IPS-18a (cell line): Measurements from ENCODE around the gene GPR84.

Experiments used
- H3K27ac ChIP-seq: one replicate; pipeline ENCODE4 v1.5.1; 2013; ENCODE audit warnings: low read length
- H3K27me3 ChIP-seq: one replicate; pipeline ENCODE4 v1.6.1; 2013; ENCODE audit warnings: mild to moderate bottlenecking, low read length; ENCODE audit not compliant: control insufficient read depth, insufficient read depth
- H3K36me3 ChIP-seq: one replicate; pipeline ENCODE4 v1.6.1; 2013; ENCODE audit warnings: low read depth, low read length; ENCODE audit not compliant: control insufficient read depth
- H3K4me1 ChIP-seq: one replicate; pipeline ENCODE4 v1.6.1; 2013; ENCODE audit warnings: low read depth, low read length; ENCODE audit not compliant: control insufficient read depth
- H3K4me3 ChIP-seq: one replicate; pipeline ENCODE4 v1.5.1; 2013; ENCODE audit warnings: low read length
- H3K9ac ChIP-seq: one replicate; pipeline ENCODE4 v1.6.1; 2013; ENCODE audit warnings: mild to moderate bottlenecking, low read length, moderate library complexity
- H3K9me3 ChIP-seq: one replicate; pipeline ENCODE4 v1.6.1; 2013; ENCODE audit warnings: low read depth, low read length; ENCODE audit not compliant: control insufficient read depth

The GPR84 gene

DNA sequence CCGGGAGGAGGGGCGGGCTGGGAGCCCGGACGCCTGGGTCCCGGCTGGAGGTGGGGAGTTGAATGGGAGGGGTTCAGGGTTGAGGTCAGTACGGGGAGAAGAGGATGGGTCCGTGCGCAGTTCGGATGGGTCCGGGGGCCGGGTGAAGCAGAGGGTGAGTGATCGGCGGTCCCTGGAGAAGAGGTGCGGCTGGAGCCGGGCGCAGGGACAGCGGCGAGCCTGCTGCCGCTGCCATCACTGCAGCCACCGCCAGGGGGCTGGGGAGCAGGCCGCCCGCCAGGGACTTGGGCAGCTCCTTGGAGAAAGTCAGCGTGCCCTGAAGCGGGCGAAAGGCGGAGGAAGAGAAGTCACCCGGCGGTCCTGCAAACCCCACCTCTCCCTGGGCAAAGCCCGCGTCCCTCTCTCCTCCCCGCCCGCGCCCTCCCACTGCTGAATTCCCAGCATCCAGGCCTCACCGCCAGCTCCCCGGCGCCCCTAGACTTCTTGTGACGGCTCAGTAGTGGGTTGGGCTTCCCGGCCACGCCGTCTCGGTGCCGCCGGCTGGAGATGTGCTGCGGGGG, 6.0 kb upstream of the GPR84 start:
- no peaks in the 10 kb centered on the region for H3K4me1 ChIP-seq
- peaks cover 32% of the 10 kb centered on the region for H3K27me3 ChIP-seq
- H3K27ac ChIP-seq, result no peak overlapping the region
- peak overlapping the region; percentile 40 for H3K4me3 ChIP-seq
- no peaks in the 10 kb centered on the region for H3K9me3 ChIP-seq
- no peak overlapping the region for H3K9ac ChIP-seq
- H3K36me3 ChIP-seq, result peaks cover 3% of the 10 kb centered on the region

DNA sequence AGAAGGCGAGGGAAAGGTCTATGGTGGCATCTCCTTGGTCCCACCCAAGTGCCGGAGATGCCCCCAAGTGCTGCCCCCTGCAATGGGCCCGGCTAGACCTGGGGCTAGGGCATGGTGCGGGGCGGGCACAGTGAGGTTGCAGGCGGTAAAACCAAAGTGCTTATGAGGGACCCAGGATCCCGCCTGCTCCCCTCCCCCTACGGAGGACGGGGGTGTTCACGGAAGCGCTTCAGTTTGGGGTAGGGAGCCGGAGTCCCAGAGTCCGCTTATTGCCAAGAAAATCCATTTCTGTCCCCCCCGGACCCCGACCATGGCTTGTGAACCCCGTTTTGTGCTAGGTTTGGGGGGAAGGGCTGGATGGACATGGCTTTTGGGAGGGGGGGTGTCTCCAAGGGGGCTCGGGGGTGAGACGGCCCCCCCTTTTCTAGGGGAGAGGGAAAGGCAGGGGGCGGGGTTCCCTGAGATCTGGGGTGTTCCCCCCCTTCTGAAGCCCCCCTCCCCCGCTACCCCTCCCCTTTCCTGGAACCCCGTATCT, 5.4 kb upstream of the GPR84 start:
- H3K4me1 ChIP-seq, result no peaks in the 10 kb centered on the region
- peaks cover 3% of the 10 kb centered on the region for H3K36me3 ChIP-seq
- H3K4me3 ChIP-seq, result peak overlapping the region; percentile 40
- H3K27me3 ChIP-seq, result peaks cover 32% of the 10 kb centered on the region
- no peak overlapping the region for H3K27ac ChIP-seq
- no peak overlapping the region for H3K9ac ChIP-seq
- no peaks in the 10 kb centered on the region for H3K9me3 ChIP-seq

DNA sequence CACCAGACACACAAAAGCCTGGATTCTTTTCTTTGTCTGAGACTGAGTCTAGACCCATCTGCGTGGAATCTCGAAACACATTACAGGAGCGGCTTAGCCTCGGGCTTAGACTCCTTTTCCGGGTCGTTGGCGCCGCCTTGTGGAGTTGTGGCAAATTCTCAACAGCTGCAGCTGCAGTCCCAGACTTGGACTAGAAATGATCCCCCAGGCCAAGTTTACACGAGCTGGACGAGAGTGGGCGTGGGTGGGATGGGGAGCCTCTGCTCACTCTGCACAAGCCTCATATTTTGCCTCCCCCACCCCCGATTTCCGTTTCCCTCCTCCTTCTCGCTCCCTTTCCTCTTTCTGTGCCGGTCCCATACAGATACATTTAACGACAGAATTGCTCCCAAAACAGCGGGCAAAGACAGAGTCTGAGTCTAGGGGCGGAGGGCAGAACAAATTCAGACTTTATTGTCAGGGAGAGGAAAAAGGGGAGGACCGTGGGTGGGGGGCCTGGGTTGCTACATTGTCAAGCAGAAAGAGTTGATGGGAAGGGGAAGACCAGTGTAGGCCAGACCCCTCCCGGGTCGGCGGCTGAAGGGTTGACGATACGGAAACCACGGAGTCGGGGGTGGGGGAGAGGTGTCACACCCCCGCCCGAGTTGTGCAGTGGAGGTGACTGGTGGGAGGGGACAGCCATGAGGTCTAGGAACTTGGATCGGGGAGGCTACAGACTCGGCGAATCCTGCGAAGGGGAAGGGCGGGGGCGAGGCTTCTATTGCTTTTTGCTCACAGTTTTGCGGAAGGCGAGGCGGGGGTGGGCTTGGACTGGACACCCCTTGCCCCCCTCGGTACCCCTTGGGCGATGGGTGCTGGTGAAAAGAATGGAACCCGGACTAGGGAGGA, 4.7 kb upstream of the GPR84 start:
- Histone ChIP-seq H3K9ac (no peak overlapping the region), H3K27ac (no peak overlapping the region), H3K4me1 (no peaks in the 10 kb centered on the region), H3K36me3 (peaks cover 3% of the 10 kb centered on the region), H3K9me3 (no peaks in the 10 kb centered on the region), H3K4me3 (peak overlapping the region; percentile 40), H3K27me3 (peaks cover 32% of the 10 kb centered on the region)

DNA sequence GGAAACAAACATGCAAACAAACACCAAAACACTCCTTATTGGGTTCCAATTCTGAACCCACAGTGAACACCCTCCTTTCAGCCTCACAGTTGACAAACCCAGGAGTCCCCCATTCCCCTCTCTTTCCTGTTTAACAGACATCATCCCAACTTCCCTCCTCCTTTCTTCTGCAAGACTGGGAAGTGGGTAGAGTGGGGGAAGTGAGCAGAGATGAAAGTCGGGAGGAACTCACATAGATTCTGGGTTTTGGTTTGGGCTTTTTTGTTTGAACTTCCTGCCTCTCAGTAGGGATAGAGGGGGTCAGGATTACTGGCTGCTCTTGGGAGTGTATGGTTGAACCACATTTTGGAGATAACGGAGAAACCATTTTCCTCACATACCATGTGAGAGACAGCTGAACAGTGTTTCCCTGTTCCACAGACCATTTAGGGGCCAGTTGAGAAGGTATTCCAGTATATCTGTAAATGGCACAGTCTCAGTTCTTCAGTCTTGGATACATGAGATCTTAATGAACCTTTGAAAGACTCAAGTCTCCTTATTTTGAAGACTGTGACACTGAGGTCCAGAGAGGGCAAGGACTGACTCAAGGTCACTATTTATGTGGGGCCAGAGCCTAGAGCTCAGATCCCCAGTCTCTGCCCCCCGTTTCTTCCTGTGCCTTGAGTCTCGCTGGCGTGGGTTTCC, 3.9 kb upstream of the GPR84 start:
- Histone ChIP-seq H3K27ac (no peak overlapping the region), H3K4me1 (no peaks in the 10 kb centered on the region), H3K9ac (no peak overlapping the region), H3K27me3 (peaks cover 32% of the 10 kb centered on the region), H3K36me3 (peaks cover 3% of the 10 kb centered on the region), H3K4me3 (no peak overlapping the region), H3K9me3 (no peaks in the 10 kb centered on the region)

DNA sequence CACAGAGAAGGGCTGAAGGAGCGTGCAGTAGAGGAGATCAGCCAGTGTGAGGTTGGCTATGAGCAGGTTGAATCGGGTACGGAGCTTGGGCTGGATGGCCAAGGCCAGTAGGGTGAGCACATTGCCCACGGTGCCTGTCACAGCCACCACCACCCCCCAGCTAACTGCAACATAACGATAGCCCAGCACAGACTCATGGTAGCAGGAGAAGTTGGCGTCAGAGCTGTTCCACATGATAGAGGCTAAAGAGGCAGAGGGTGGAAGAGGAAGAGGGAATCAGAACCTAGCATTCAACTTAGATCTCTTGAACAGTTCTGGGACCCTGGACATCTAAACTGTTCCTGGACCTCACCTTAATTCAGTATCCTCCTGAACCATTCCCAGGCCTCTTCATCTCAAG, 668 bp downstream of the GPR84 start:
- H3K36me3 ChIP-seq, result no peaks in the 10 kb centered on the region
- no peak overlapping the region for H3K27ac ChIP-seq
- H3K9ac ChIP-seq, result no peak overlapping the region
- H3K4me3 ChIP-seq, result no peak overlapping the region
- no peaks in the 10 kb centered on the region for H3K9me3 ChIP-seq
- H3K4me1 ChIP-seq, result peaks cover 11% of the 10 kb centered on the region
- peaks cover 17% of the 10 kb centered on the region for H3K27me3 ChIP-seq

DNA sequence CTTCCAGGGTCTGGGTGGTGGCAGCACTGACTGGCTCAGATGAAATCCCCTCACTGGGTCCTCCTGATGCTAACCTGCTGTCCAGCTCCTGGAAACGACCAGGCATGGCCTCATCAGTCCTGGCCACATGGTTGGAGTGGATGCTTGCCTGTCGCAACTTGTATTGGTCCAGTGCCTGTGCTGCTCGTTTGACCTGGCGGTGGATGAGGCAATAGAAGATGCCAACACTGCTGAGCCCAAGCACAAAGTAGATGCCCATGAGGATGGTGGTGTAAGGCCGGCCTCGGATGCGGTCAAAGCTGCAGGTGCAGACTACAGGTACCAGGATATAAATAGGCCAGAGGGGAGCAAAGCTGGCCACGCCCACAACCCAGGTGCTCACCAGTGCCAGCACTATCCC, 1.2 kb downstream of the GPR84 start:
- H3K4me1 ChIP-seq, result peaks cover 17% of the 10 kb centered on the region
- no peaks in the 10 kb centered on the region for H3K36me3 ChIP-seq
- peaks cover 12% of the 10 kb centered on the region for H3K27me3 ChIP-seq
- H3K27ac ChIP-seq, result no peak overlapping the region
- H3K9me3 ChIP-seq, result no peaks in the 10 kb centered on the region
- no peak overlapping the region for H3K9ac ChIP-seq
- H3K4me3 ChIP-seq, result no peak overlapping the region

DNA sequence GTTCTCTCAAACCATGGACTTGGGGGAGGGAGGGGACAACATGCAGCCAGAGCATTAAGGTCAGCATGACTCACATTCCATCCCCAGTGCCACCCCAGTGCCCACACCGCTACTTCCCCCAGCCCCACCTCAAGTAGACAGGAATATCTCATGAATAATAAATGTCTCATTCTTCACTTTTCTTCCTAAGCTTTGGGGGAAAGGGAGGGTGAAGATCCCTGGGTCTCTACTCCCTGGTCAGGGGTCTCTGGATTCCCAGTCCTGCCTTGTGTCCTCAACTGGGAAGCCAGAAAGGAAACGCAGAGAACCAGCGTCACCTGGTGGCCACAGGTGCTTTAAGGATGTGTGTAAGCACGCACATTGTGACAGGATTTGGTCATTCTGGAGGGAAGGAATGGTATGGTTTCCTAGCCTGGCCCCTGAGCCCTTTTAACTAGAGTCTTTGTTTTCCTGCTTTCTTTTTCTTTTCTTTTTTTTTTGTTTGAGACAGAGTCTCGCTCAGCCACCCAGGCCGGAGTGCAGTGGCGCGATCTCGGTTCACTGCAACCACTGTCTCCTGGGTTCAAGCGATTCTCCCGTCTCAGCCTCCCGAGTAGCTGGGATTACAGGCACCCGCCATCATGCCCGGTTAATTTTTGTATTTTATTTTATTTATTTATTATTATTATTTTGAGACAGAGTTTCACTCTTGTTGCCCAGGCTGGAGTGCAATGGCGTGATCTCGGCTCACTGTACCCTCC, 3.4 kb downstream of the GPR84 start:
- no peaks in the 10 kb centered on the region for H3K27me3 ChIP-seq
- no peak overlapping the region for H3K4me3 ChIP-seq
- no peak overlapping the region for H3K9ac ChIP-seq
- no peaks in the 10 kb centered on the region for H3K36me3 ChIP-seq
- H3K4me1 ChIP-seq, result peaks cover 39% of the 10 kb centered on the region
- no peak overlapping the region for H3K27ac ChIP-seq
- no peaks in the 10 kb centered on the region for H3K9me3 ChIP-seq

DNA sequence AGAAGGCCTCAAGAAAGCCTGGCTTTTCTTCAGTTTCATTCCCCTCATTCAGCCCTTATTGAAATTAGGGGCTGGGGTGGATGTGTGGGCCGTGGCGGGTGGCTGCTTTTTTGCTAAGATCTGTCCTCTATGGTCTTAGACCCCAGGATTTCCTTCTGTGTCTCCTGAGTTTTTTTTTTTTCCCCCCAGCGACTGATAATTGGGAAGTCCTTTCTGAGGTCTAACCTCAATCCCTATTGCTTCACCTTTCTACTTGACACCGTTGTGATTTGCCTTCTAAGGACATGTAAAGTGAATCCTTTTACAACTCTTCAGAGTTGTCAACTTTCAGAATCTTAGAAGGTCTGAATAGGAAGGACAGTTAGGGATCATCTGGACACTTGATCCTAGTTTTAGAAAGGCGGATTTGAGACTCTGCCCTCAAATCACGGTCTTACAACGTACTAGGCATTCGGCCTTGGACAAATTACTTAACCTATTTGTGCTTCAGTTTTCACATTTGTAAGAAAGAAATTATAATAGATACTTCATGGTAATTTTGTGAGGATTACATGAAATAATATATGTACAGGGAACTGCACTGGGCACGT, 4.4 kb downstream of the GPR84 start:
- Histone ChIP-seq H3K27ac (peak overlapping the region; percentile 58), H3K27me3 (no peaks in the 10 kb centered on the region), H3K4me3 (peak overlapping the region; percentile 83), H3K36me3 (no peaks in the 10 kb centered on the region), H3K9me3 (no peaks in the 10 kb centered on the region), H3K9ac (peak overlapping the region; percentile 58), H3K4me1 (peaks cover 49% of the 10 kb centered on the region)

- Histone ChIP-seq H3K4me3 (peak overlapping the region; percentile 83), H3K27ac (peak overlapping the region; percentile 58), H3K27me3 (no peaks in the 10 kb centered on the region), H3K36me3 (no peaks in the 10 kb centered on the region), H3K9ac (peak overlapping the region; percentile 63), H3K9me3 (no peaks in the 10 kb centered on the region), H3K4me1 (peaks cover 52% of the 10 kb centered on the region)
Observed at GRCh38 chr12:54358945-54359761, 5.1 kb downstream of the GPR84 start.

DNA sequence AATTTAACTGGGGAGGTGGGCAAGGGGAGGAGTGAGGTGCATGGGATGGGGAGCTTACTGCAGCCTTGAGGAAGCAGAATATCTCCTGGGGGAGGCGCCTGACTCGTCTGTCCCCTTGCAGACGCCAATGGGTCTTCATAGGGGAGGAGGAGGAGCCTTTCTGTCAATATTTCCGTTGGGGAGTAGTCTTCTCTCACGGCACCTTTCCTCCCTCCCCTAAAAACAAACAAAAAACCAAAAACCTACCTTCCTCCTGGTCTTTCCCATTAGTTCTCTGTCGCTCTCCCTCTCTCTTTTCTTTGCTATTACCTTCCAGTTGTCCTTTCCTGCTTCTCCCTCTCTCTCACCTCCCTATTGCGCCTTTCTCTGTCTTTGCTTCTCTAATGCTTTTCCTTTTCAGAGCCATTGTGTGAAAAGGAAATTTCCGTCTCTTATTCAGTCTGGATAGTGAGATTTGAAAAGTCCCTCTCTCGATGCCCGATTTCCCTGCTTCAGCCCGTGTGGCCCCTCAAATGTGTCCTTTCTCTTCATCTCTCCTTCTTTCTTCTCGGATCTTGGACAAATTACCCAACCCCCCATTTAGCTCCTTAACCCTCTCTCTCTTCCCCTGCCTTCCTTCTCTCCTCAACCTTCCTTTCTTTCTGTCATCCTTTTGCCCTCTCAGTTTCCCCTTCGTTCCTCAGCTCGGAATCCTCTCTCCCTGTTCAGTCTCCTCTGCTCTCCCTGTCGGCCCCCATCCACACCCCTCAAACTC, 5.9 kb downstream of the GPR84 start:
- Histone ChIP-seq H3K4me1 (peaks cover 57% of the 10 kb centered on the region), H3K27me3 (no peaks in the 10 kb centered on the region), H3K36me3 (no peaks in the 10 kb centered on the region), H3K4me3 (peak overlapping the region; percentile 83), H3K27ac (peak overlapping the region; percentile 25), H3K9ac (peak overlapping the region; percentile 63), H3K9me3 (no peaks in the 10 kb centered on the region)
